SK-N-SH treated with all-trans-retinoic acid at 6 μM for 48 hours (cell line): ENCODE data around the gene SEMA6D.

Source experiments
- BACH2 ChIP-seq: fragments of 250-450 bp; sonication (Bioruptor Pico); IDR thresholded peaks from 2 replicates; pipeline ENCODE4 v1.9.0; 2021; ENCODE audit warnings: mild to moderate bottlenecking, borderline replicate concordance
- CSDC2 ChIP-seq: fragments of 250-450 bp; sonication (Bioruptor Pico); IDR thresholded peaks from 2 replicates; pipeline ENCODE4 v1.5.0; 2020; ENCODE audit warnings: mild to moderate bottlenecking, moderate library complexity
- ESRRG ChIP-seq: fragments of 250-450 bp; sonication (Bioruptor Pico); IDR thresholded peaks from 2 replicates; pipeline ENCODE4 v1.6.1; 2021; ENCODE audit warnings: mild to moderate bottlenecking
- GLIS3 ChIP-seq: fragments of 250-450 bp; sonication (Bioruptor Pico); IDR thresholded peaks from 2 replicates; pipeline ENCODE4 v1.5.0; 2020; ENCODE audit warnings: mild to moderate bottlenecking, moderate library complexity
- ISL1 ChIP-seq: fragments of 250-450 bp; sonication (Bioruptor Pico); IDR thresholded peaks from 2 replicates; pipeline ENCODE4 v2.1.2; 2022; ENCODE audit warnings: mild to moderate bottlenecking, moderate library complexity
- RARB ChIP-seq: fragments of 250-450 bp; sonication (Bioruptor Pico); IDR thresholded peaks from 2 replicates; pipeline ENCODE4 v1.8.0; 2021; ENCODE audit warnings: mild to moderate bottlenecking, moderate library complexity
- TCF4 ChIP-seq: fragments of 250-450 bp; sonication (Bioruptor Pico); IDR thresholded peaks from 2 replicates; pipeline ENCODE4 v1.8.0; 2021; ENCODE audit warnings: mild to moderate bottlenecking, moderate library complexity, borderline replicate concordance
- ZFP3 ChIP-seq: fragments of 250-450 bp; sonication (Bioruptor Pico); IDR thresholded peaks from 2 replicates; pipeline ENCODE4 v1.5.0; 2020; ENCODE audit warnings: mild to moderate bottlenecking, moderate library complexity
- ZFP30 ChIP-seq: fragments of 450-650 bp; formaldehyde crosslinking; IDR thresholded peaks from 2 replicates; pipeline ENCODE4 v1.5.0; 2022; ENCODE audit warnings: mild to moderate bottlenecking, moderate library complexity
- ZNF565 ChIP-seq: fragments of 450-650 bp; formaldehyde crosslinking; conservative IDR thresholded peaks from 2 replicates; pipeline ENCODE4 v1.5.0; 2020; ENCODE audit warnings: low read depth, mild to moderate bottlenecking, moderate library complexity
- TF ChIP-seq, protein P1 (sequence below): fragments of 250-450 bp; sonication (Bioruptor Pico); IDR thresholded peaks from 2 replicates; pipeline ENCODE4 v1.8.0; 2021; ENCODE audit warnings: low read depth, mild to moderate bottlenecking, moderate library complexity, borderline replicate concordance
- TF ChIP-seq, protein P2 (sequence below): fragments of 250-450 bp; sonication (Bioruptor Pico); IDR thresholded peaks from 2 replicates; pipeline ENCODE4 v1.5.1; 2021; ENCODE audit warnings: mild to moderate bottlenecking, moderate library complexity
- TF ChIP-seq, protein P3 (sequence below): fragments of 250-450 bp; sonication (Bioruptor Pico); IDR thresholded peaks from 2 replicates; pipeline ENCODE4 v1.8.0; 2020; ENCODE audit warnings: mild to moderate bottlenecking, moderate library complexity, borderline replicate concordance

DNA sequence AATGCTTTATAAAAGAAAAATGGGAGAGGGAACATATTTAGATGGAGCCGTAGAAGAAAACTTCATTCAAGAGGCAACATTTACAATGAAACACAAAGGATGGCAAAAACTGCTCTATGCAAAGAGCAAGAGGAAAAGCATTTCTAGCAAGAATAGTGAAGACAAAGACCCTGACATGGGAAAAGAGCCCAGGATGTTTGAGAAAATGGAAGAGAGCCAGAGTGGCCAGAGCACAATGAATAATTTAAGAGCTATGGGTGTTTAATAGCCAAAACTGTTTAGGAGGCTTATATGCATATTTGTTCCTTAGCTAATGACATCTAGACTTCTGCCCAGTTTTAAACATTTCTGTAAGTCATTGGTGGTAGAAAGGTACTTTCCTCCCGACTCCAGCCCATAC lies 25.4 kb upstream of the SEMA6D start:
- TF ChIP-seq, protein P1, sequence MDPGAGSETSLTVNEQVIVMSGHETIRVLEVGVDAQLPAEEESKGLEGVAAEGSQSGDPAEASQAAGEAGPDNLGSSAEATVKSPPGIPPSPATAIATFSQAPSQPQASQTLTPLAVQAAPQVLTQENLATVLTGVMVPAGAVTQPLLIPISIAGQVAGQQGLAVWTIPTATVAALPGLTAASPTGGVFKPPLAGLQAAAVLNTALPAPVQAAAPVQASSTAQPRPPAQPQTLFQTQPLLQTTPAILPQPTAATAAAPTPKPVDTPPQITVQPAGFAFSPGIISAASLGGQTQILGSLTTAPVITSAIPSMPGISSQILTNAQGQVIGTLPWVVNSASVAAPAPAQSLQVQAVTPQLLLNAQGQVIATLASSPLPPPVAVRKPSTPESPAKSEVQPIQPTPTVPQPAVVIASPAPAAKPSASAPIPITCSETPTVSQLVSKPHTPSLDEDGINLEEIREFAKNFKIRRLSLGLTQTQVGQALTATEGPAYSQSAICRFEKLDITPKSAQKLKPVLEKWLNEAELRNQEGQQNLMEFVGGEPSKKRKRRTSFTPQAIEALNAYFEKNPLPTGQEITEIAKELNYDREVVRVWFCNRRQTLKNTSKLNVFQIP: no peak
- TF ChIP-seq ESRRG (CRISPR knock-in tag) (no peak), RARB (CRISPR knock-in tag) (no peak), TCF4 (CRISPR knock-in tag) (no peak), GLIS3 (CRISPR knock-in tag) (no peak), ISL1 (CRISPR knock-in tag) (no peak), ZFP30 (CRISPR knock-in tag) (no peak), ZFP3 (no peak), ZNF565 (CRISPR knock-in tag) (no peak), BACH2 (no peak), CSDC2 (CRISPR knock-in tag) (no peak)
- TF ChIP-seq, protein P2, sequence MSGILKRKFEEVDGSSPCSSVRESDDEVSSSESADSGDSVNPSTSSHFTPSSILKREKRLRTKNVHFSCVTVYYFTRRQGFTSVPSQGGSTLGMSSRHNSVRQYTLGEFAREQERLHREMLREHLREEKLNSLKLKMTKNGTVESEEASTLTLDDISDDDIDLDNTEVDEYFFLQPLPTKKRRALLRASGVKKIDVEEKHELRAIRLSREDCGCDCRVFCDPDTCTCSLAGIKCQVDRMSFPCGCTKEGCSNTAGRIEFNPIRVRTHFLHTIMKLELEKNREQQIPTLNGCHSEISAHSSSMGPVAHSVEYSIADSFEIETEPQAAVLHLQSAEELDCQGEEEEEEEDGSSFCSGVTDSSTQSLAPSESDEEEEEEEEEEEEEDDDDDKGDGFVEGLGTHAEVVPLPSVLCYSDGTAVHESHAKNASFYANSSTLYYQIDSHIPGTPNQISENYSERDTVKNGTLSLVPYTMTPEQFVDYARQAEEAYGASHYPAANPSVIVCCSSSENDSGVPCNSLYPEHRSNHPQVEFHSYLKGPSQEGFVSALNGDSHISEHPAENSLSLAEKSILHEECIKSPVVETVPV (CRISPR knock-in tag): no peak
- TF ChIP-seq, protein P3, sequence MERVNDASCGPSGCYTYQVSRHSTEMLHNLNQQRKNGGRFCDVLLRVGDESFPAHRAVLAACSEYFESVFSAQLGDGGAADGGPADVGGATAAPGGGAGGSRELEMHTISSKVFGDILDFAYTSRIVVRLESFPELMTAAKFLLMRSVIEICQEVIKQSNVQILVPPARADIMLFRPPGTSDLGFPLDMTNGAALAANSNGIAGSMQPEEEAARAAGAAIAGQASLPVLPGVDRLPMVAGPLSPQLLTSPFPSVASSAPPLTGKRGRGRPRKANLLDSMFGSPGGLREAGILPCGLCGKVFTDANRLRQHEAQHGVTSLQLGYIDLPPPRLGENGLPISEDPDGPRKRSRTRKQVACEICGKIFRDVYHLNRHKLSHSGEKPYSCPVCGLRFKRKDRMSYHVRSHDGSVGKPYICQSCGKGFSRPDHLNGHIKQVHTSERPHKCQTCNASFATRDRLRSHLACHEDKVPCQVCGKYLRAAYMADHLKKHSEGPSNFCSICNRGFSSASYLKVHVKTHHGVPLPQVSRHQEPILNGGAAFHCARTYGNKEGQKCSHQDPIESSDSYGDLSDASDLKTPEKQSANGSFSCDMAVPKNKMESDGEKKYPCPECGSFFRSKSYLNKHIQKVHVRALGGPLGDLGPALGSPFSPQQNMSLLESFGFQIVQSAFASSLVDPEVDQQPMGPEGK: no peak
